HCT116 (cell line): ENCODE measurements around the gene BSN.

Source experiments
- CEBPB ChIP-seq: IDR thresholded peaks from 2 replicates; pipeline ENCODE4 v1.6.1; 2012; ENCODE audit warnings: low read depth
- CTCF ChIP-seq, 3 experiments: fragments of 200-600 bp in 1 of 3; sonication (generic) in 1 of 3; IDR thresholded peaks in 2 of 3; conservative IDR thresholded peaks in 1 of 3; 2 replicates each; pipeline ENCODE4 v1.5.1; 2012 to 2017; ENCODE audit warnings: low read depth in 2 of 3, low read length in 2 of 3, antibody characterized with exemption in 1 of 3, borderline replicate concordance in 1 of 3, control low read depth in 1 of 3, mild to moderate bottlenecking in 1 of 3, mixed read lengths in 1 of 3, mixed run types in 1 of 3, moderate library complexity in 1 of 3; ENCODE audit not compliant: insufficient read depth in 1 of 3
- EZH2 ChIP-seq: fragments of 200-600 bp; sonication (generic); IDR thresholded peaks from 2 replicates; pipeline ENCODE4 v1.6.1; 2017; ENCODE audit warnings: antibody characterized with exemption, mixed run types
- JUND ChIP-seq: IDR thresholded peaks from 2 replicates; pipeline ENCODE4 v1.6.1; 2012
- MAX ChIP-seq: IDR thresholded peaks from 2 replicates; pipeline ENCODE4 v1.6.1; 2012
- POLR2A ChIP-seq: IDR thresholded peaks from 2 replicates; pipeline ENCODE4 v1.7.0; 2011; ENCODE audit warnings: borderline replicate concordance; ENCODE audit not compliant: insufficient read depth, insufficient read length; ENCODE audit errors: extremely low read depth
- RAD21 ChIP-seq: IDR thresholded peaks from 2 replicates; pipeline ENCODE4 v1.6.1; 2012; ENCODE audit warnings: low read depth, mild to moderate bottlenecking
- REST ChIP-seq: IDR thresholded peaks from 2 replicates; pipeline ENCODE4 v1.6.1; 2012; ENCODE audit warnings: low read depth

GRCh38 chr3:49609815-49610214, 55.5 kb downstream of the BSN start:
- TF ChIP-seq CTCF (IDR thresholded peaks at IDR 0.05 in 2 of 3, conservative IDR thresholded peaks at IDR 0.05 in 1 of 3; ENCODE audit: borderline replicate concordance in 1 of 3, insufficient read depth in 1 of 3, low read depth in 2 of 3, low read length in 2 of 3) = no peak
- TF ChIP-seq EZH2 = no peak
- no peak for TF ChIP-seq CEBPB
- TF ChIP-seq POLR2A = no peak
- no peak for TF ChIP-seq RAD21
- TF ChIP-seq JUND = no peak
- TF ChIP-seq MAX = no peak
- no peak for TF ChIP-seq REST
